Measurements from ENCODE around the gene PHLDA1. TPM values are rescaled to one million over a fixed set of nuclear protein-coding genes. Genes with fewer than 3 reads are reported as not detected.

The PHLDA1 gene
- total RNA-seq, 1 donor: 52.5 TPM

DNA sequence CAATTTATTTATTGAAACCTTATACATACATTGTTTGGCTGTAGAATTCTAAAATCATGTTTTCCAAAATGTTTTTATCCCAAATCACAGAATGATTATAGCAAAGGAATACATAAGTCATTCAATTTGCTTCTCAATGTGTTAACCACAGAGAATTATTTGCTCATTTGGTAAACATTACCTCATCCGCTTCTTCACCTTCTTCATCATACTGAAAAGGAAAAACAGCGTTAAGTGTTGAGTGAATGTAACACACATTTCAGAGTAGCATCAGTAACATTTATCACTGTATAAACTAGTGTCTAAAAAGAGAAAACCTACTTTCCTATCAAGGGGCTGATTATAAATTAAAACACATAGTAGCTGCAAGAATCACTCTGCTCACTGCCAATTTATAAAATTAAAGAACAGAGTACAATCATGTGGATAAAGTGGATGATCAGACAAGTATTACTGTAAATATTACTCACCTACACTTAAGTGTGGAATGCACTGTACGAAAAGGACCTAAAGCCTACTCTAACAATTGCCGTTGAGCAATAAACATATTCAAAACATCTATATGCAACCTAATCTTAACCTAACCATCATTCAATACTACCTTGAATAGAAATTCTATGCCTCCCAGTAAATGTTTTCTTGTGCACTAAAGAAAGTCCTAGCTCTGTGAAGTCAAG lies 18.1 kb upstream of the PHLDA1 start:
- Histone ChIP-seq H3K9me3 (ENCODE audit: low read depth, low read length) (no peaks in the 10 kb centered on the region), H3K27me3 (ENCODE audit: insufficient read depth, low read length) (no peaks in the 10 kb centered on the region), H3K4me1 (ENCODE audit: insufficient read depth, low read length) (no peaks in the 10 kb centered on the region), H3K4me3 (ENCODE audit: low read length) (no peak overlapping the region)

- H3K27me3 ChIP-seq (ENCODE audit: insufficient read depth, low read length): no peaks in the 10 kb centered on the region
- H3K4me3 ChIP-seq (ENCODE audit: low read length): no peak overlapping the region
- H3K9me3 ChIP-seq (ENCODE audit: low read depth, low read length): no peaks in the 10 kb centered on the region
- no peaks in the 10 kb centered on the region for H3K4me1 ChIP-seq (ENCODE audit: insufficient read depth, low read length)
Observed at GRCh38 chr12:76047742-76048141, 16.2 kb upstream of the PHLDA1 start.

DNA sequence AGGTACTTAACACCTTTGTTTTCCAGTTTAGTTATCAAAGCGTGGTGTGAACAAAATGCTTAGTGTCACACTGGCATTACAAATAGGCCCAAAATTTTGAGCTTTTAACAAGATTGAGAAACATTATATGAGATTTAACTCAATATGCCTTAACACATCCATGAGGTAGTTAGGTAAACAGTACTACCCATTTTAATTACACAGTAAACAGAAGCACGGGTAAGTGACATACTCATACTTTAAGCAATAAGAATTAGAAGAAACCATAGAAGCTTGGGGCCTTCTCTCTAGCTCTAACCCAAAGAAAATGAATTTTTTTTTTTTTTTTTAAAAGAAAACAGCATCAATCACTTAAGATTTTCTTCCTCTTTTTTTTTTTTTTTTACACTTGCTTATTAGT lies 15.5 kb upstream of the PHLDA1 start:
- no peaks in the 10 kb centered on the region for H3K27me3 ChIP-seq (ENCODE audit: insufficient read depth, low read length)
- no peaks in the 10 kb centered on the region for H3K9me3 ChIP-seq (ENCODE audit: low read depth, low read length)
- no peaks in the 10 kb centered on the region for H3K4me1 ChIP-seq (ENCODE audit: insufficient read depth, low read length)
- H3K4me3 ChIP-seq (ENCODE audit: low read length): no peak overlapping the region

DNA sequence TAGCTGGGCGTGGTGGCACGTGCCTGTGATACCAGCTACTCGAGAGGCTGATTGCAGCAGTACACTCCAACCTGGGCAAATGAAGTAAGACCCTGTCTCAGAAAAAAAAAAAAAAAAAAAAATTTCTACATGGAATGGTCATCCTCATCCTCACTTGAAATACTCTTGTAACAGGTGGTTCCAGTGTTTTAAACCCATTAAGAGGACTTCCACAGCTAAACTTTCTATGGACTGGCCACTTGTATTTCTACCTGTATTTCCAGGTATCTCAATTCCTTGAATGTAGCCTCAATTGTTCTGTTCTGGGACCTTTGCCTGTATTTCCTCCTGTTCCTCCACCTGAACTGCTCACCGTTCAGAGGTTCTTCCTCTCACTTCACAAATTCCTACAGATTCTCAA lies 11.8 kb upstream of the PHLDA1 start:
- Histone ChIP-seq H3K27me3 (ENCODE audit: insufficient read depth, low read length) (no peaks in the 10 kb centered on the region), H3K9me3 (ENCODE audit: low read depth, low read length) (no peaks in the 10 kb centered on the region), H3K4me1 (ENCODE audit: insufficient read depth, low read length) (no peaks in the 10 kb centered on the region), H3K4me3 (ENCODE audit: low read length) (no peak overlapping the region)

GRCh38 chr12:76042147-76042546 lies 10.6 kb upstream of the PHLDA1 start:
- Histone ChIP-seq H3K4me1 (ENCODE audit: insufficient read depth, low read length) (peaks cover 2% of the 10 kb centered on the region), H3K9me3 (ENCODE audit: low read depth, low read length) (no peaks in the 10 kb centered on the region), H3K4me3 (ENCODE audit: low read length) (no peak overlapping the region), H3K27me3 (ENCODE audit: insufficient read depth, low read length) (no peaks in the 10 kb centered on the region)

DNA sequence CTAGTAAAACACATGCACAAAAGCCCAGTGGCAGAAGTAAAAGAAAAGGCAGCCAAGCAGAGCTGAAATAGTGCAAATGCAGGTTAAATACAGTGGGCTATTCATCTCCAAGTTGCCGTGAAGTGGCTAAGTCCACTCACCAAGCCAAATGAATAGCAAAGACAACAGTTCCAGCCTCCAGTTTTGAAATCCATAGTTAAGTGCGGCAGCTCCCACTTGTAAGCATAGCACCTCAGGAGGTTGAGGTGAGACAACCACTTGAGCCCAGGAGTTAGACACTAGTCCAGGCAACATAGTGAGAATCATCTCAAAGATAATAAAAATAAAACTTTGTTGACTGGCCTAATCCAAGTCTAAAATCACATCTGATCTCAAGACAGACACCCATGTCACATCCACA lies 9.8 kb upstream of the PHLDA1 start:
- no peak overlapping the region for H3K4me3 ChIP-seq (ENCODE audit: low read length)
- H3K4me1 ChIP-seq (ENCODE audit: insufficient read depth, low read length): peaks cover 2% of the 10 kb centered on the region
- H3K27me3 ChIP-seq (ENCODE audit: insufficient read depth, low read length): no peaks in the 10 kb centered on the region
- H3K9me3 ChIP-seq (ENCODE audit: low read depth, low read length): no peaks in the 10 kb centered on the region

DNA sequence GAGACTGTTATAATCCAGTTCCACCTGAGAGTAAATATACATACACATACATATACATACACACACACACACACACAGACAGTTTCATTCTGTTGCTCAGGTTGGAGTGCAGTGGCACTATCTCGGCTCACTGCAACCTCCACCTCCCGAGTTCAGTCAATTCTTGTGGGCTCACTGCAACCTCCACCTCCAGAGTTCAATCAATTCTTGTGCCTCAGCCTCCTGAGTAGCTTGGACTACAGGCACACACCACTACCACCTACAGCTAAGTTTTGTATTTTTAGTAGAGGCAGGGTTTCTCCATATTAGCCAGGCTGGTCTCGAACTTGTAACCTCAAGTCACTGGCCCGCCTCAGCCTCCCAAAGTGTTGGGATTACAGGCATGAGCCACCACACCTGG lies 8.9 kb upstream of the PHLDA1 start:
- no peaks in the 10 kb centered on the region for H3K9me3 ChIP-seq (ENCODE audit: low read depth, low read length)
- H3K4me1 ChIP-seq (ENCODE audit: insufficient read depth, low read length): peaks cover 2% of the 10 kb centered on the region
- no peak overlapping the region for H3K4me3 ChIP-seq (ENCODE audit: low read length)
- no peaks in the 10 kb centered on the region for H3K27me3 ChIP-seq (ENCODE audit: insufficient read depth, low read length)

DNA sequence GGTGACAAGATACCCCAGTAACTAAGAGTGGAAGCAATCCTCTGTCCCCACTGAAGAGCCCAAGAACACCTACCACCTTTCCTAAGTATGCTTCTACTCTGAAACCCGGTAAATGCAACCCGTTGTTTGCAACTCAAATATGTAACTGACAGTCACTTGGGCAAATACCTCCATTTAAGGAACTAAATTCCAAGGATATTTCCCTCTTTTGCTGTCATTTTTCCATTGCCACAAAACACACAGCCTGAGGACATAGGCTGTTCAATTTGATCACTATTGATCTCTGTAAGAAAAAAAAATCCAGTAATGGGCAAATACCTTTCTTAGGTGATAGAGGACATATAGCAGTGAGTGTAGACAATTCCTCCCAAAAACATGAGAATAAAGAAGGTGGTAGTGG lies 6.6 kb upstream of the PHLDA1 start:
- Histone ChIP-seq H3K4me1 (ENCODE audit: insufficient read depth, low read length) (peaks cover 2% of the 10 kb centered on the region), H3K27me3 (ENCODE audit: insufficient read depth, low read length) (no peaks in the 10 kb centered on the region), H3K4me3 (ENCODE audit: low read length) (no peak overlapping the region), H3K9me3 (ENCODE audit: low read depth, low read length) (no peaks in the 10 kb centered on the region)

GRCh38 chr12:76037130-76038103 lies 5.8 kb upstream of the PHLDA1 start:
- Histone ChIP-seq H3K27me3 (ENCODE audit: insufficient read depth, low read length) (peaks cover 6% of the 10 kb centered on the region), H3K4me3 (ENCODE audit: low read length) (no peak overlapping the region), H3K9me3 (ENCODE audit: low read depth, low read length) (no peaks in the 10 kb centered on the region), H3K4me1 (ENCODE audit: insufficient read depth, low read length) (peaks cover 8% of the 10 kb centered on the region)

DNA sequence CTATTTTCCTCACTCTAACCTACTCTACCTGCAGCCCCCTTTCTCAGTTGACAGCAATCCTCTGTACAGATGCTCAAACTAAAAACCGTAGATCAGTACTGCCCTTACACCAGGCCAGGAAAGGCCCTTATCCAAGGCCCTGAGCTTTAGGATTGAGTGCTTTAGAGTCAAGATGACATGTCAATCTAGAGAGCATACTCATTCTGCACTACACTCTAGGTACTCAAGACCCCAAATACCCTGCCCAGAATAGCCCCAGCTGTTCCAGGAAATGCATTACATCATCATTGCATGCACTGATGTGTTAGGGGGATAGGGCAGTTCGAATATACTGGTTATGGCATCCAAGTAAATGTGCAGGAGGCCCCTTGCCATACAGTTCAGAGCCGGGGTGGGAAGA lies 3.5 kb upstream of the PHLDA1 start:
- peaks cover 25% of the 10 kb centered on the region for H3K4me1 ChIP-seq (ENCODE audit: insufficient read depth, low read length)
- peaks cover 13% of the 10 kb centered on the region for H3K27me3 ChIP-seq (ENCODE audit: insufficient read depth, low read length)
- H3K4me3 ChIP-seq (ENCODE audit: low read length): no peak overlapping the region
- no peaks in the 10 kb centered on the region for H3K9me3 ChIP-seq (ENCODE audit: low read depth, low read length)

DNA sequence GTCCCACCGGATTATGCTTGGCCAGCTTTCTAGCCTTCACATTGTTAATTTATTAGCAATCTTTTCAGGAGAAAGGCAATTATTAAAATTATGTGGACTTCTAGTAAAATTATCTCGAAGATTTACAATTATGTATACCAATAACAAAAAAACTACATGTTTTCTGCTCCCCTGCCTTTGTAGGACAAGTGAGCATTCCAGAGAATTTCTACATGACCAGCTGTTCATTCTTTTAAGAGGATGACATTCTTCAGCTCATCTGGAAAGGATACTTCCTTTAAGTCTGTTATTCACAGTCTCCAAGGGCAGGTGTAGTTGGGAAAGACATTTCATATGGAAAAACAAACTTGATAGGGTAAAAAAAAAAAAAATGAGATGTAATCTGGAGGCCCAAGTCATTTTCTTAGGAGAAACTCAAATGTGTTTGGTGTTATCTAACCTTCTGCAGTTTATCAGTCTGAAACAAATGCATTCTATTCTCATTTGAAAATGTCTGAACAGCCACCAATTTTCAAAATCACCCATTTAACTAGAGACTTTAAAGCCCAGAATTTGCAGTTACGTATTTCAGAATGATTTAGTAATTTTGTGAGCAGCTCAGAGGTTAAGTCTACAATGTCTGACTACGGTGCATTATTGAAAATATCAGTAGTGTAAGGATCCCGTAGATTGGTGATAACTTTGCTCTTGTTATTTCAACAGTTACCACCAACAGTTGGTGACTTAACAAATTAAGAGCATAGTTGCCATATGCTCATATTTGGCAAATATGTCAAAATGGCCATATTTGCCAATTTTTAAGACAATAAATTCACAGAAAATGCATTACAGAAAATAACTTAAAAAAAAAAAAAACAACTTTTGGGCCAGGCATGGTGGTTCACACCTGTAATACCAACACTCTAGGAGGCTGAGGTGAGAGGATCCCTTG lies 1.8 kb upstream of the PHLDA1 start:
- Histone ChIP-seq H3K27me3 (ENCODE audit: insufficient read depth, low read length) (peaks cover 30% of the 10 kb centered on the region), H3K9me3 (ENCODE audit: low read depth, low read length) (no peaks in the 10 kb centered on the region), H3K4me1 (ENCODE audit: insufficient read depth, low read length) (peaks cover 31% of the 10 kb centered on the region), H3K4me3 (ENCODE audit: low read length) (no peak overlapping the region)

DNA sequence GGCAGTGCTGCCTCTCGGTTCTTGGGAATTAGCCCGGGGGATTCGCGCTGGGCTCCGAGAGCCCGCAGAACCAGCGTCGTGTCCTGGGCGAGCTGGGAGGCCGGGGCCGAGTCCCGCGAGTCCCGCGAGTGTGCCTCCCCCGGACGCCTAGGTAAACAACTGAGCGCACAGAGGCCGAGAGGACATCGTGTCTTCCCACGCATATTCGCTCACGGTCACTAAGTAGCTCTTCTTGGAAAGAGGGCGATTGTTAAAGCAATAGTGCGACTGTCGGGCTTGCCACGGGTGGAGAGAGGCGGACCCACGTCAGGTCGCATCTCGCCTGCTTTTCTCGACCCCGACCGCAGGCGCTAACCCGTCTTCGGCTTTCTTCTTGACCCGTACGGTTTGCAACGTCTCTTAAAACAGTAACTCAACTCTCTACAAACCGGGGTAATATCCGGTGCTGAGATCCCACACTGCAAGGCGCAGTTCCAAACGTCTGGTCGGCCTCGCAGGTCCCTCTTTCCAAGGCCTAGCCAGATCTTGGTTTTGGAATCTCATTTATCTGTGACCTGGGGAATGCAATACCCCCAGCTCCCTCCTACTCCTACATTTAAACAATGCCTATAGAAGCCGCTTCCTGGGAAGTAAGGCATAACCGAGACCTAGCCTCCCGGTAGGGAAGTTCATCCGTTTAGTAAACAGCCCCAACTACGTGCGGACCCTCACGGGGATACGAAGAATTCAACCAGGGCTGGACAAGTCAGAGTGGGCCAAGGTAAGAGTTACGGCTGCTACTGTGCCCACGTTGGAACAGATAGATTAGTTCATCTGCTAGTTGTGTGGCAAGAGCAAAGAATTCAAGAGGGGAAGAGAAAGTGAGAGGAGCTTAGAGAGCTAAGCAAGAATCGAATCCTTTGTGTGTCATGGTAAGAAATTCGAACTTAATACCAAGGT lies 736 bp upstream of the PHLDA1 start:
- Histone ChIP-seq H3K9me3 (ENCODE audit: low read depth, low read length) (no peaks in the 10 kb centered on the region), H3K4me1 (ENCODE audit: insufficient read depth, low read length) (peaks cover 30% of the 10 kb centered on the region), H3K4me3 (ENCODE audit: low read length) (peak overlapping the region; percentile 62), H3K27me3 (ENCODE audit: insufficient read depth, low read length) (peaks cover 39% of the 10 kb centered on the region)

GRCh38 chr12:76031081-76031413 lies 529 bp downstream of the PHLDA1 start:
- Histone ChIP-seq H3K9me3 (ENCODE audit: low read depth, low read length) (no peaks in the 10 kb centered on the region), H3K4me1 (ENCODE audit: insufficient read depth, low read length) (peaks cover 28% of the 10 kb centered on the region), H3K4me3 (ENCODE audit: low read length) (peak overlapping the region; percentile 62), H3K27me3 (ENCODE audit: insufficient read depth, low read length) (peaks cover 45% of the 10 kb centered on the region)

All from mononuclear cell (primary cell).